Epithelial cell of umbilical artery (primary cell): ENCODE measurements around the gene SREK1IP1. TPM values are rescaled to one million over a fixed set of nuclear protein-coding genes. Genes with fewer than 3 reads are reported as not detected.

Source experiments
- total RNA-seq: library from RNA; depleted of rRNA; stranded (reverse); fragments of >200 nt; gene quantifications from 2 replicates; pipeline ENCODE4 v1.2.3, GENCODE V29; 2014

Gene SREK1IP1
- 12.7 and 19.6 TPM in 2 replicates for total RNA-seq

GRCh38 chr5:64768358-64769312 is at the start of gene SREK1IP1, which contains the start of gene CWC27:
TSS of gene SREK1IP1 (minus strand) at chr5:64768691. CDS start at chr5:64768517, 174 bp downstream.
TSS of gene CWC27 (plus strand) at chr5:64768930. CDS start at chr5:64769147, 217 bp downstream.

GRCh38 chr5:64690417-64691151 is 77.9 kb downstream of the SREK1IP1 start, which contains the start of gene SHISAL2B:
TSS of gene SHISAL2B (plus strand) at chr5:64690503. CDS start at chr5:64690624, 121 bp downstream.

Other genes starting within 250 kb of the SREK1IP1 start
- not detected in 2 replicates for gene SHISAL2B, start 78.2 kb downstream of the SREK1IP1 start, total RNA-seq
- 18.2 and 19.5 TPM in 2 replicates for gene CWC27, start 239 bp upstream of the SREK1IP1 start, total RNA-seq